Liver (tissue), 9 donors: ENCODE measurements around the gene TUBB4B. TPM values are rescaled to one million over a fixed set of nuclear protein-coding genes. Genes with fewer than 3 reads are reported as not detected.

Experiments used
- DNase-seq: peaks from one replicate; pipeline ENCODE4 v3.0.0-alpha.2; 2017; ENCODE audit warnings: low spot score
- H3K27ac ChIP-seq, 2 donors: one replicate each; pipeline ENCODE4 v1.7.0; 2013; ENCODE audit warnings: inconsistent platforms in 2 of 2, low read length in 2 of 2, control low read depth in 1 of 2, low read depth in 1 of 2, mild to moderate bottlenecking in 1 of 2
- H3K27me3 ChIP-seq, 4 donors: one replicate each; pipeline versions ENCODE4 v1.6.1 to v1.7.0; 2013; ENCODE audit warnings: low read length in 3 of 4, inconsistent platforms in 1 of 4, mild to moderate bottlenecking in 1 of 4, moderate library complexity in 1 of 4; ENCODE audit not compliant: control insufficient read depth in 4 of 4, insufficient read depth in 4 of 4
- H3K36me3 ChIP-seq, 4 donors: one replicate each; pipeline versions ENCODE4 v1.6.1 to v1.7.0; 2013; ENCODE audit warnings: low read length in 3 of 4, mild to moderate bottlenecking in 3 of 4, low read depth in 1 of 4, moderate library complexity in 1 of 4; ENCODE audit not compliant: control insufficient read depth in 4 of 4, insufficient read depth in 3 of 4
- H3K4me1 ChIP-seq, 4 donors: one replicate each; pipeline versions ENCODE4 v1.6.1 to v1.7.0; 2013; ENCODE audit warnings: low read length in 3 of 4, mild to moderate bottlenecking in 3 of 4, moderate library complexity in 1 of 4; ENCODE audit not compliant: control insufficient read depth in 4 of 4, insufficient read depth in 4 of 4
- H3K4me3 ChIP-seq, 3 donors: one replicate each; pipeline versions ENCODE4 v1.6.1 to v1.7.0; 2013; ENCODE audit warnings: low read length in 3 of 3, control low read depth in 1 of 3, low read depth in 1 of 3, mild to moderate bottlenecking in 1 of 3
- H3K9ac ChIP-seq, 2 donors: one replicate each; pipeline ENCODE4 v1.7.0; 2013; ENCODE audit warnings: low read length in 2 of 2, mild to moderate bottlenecking in 2 of 2, moderate library complexity in 2 of 2, control low read depth in 1 of 2, low read depth in 1 of 2
- H3K9me3 ChIP-seq, 4 donors: one replicate each; pipeline versions ENCODE4 v1.6.1 to v1.7.0; 2013; ENCODE audit warnings: low read length in 3 of 4; ENCODE audit not compliant: control insufficient read depth in 4 of 4
- EGR1 ChIP-seq, 2 donors: IDR thresholded peaks; 2 replicates each; pipeline ENCODE4 v1.6.1; 2016 to 2018; ENCODE audit warnings: antibody characterized with exemption in 2 of 2, low read depth in 2 of 2
- FOXA2 ChIP-seq: IDR thresholded peaks from 2 replicates; pipeline ENCODE4 v1.6.1; 2016; ENCODE audit warnings: antibody characterized with exemption
- HNF4A ChIP-seq, 2 donors: conservative IDR thresholded peaks; 2 replicates each; pipeline ENCODE4 v1.6.1; 2016; ENCODE audit warnings: antibody characterized with exemption in 2 of 2, mild to moderate bottlenecking in 2 of 2
- JUND ChIP-seq, 2 donors: IDR thresholded peaks; 2 replicates each; pipeline ENCODE4 v1.6.1; 2016; ENCODE audit warnings: antibody characterized with exemption in 2 of 2
- NR2F2 ChIP-seq: IDR thresholded peaks from 2 replicates; pipeline ENCODE4 v1.6.1; 2016; ENCODE audit warnings: antibody characterized with exemption
- RAD21 ChIP-seq, 2 donors: IDR thresholded peaks; 2 replicates each; pipeline ENCODE4 v1.6.1; 2016; ENCODE audit warnings: antibody characterized with exemption in 2 of 2, mild to moderate bottlenecking in 2 of 2
- REST ChIP-seq: IDR thresholded peaks from 2 replicates; pipeline ENCODE4 v1.6.1; 2016; ENCODE audit warnings: antibody characterized with exemption, mild to moderate bottlenecking
- TAF1 ChIP-seq: conservative IDR thresholded peaks from 2 replicates; pipeline ENCODE4 v1.6.1; 2016; ENCODE audit warnings: antibody characterized with exemption, mild to moderate bottlenecking
- YY1 ChIP-seq: IDR thresholded peaks from 2 replicates; pipeline ENCODE4 v1.6.1; 2016; ENCODE audit warnings: antibody characterized with exemption, mild to moderate bottlenecking
- ZBTB33 ChIP-seq: IDR thresholded peaks from 2 replicates; pipeline ENCODE4 v1.6.1; 2016; ENCODE audit warnings: antibody characterized with exemption
- WGBS: extraction: QIAGEN DNeasy Blood & Tissue Kit; methylation state at CpG from one replicate; pipeline ENCODE4 v1.1.7; 2013; 5-methylcytosine and 5-hydroxymethylcytosine counted together
- polyA plus RNA-seq, 2 donors: library from polyadenylated mRNA; stranded (reverse) in 1 of 2; unstranded in 1 of 2; fragments of 200-250 nt in 1 of 2; fragments of >200 nt in 1 of 2; fragmentation: Nextera tagmentation in 1 of 2; extraction: Ambion mirVana in 1 of 2; gene quantifications; one replicate each; pipeline versions ENCODE4 v1.2.1 to v1.2.3, GENCODE V29; 2013 to 2015
- total RNA-seq, 2 donors: library from RNA; depleted of rRNA; stranded (reverse); fragments of >200 nt; gene quantifications; one replicate each; pipeline ENCODE4 v1.2.3, GENCODE V29; 2014
- TF ChIP-seq, protein P1 (sequence below): IDR thresholded peaks from 2 replicates; pipeline ENCODE4 v1.6.1; 2016; ENCODE audit warnings: antibody characterized with exemption
- TF ChIP-seq, protein P2 (sequence below): IDR thresholded peaks from 2 replicates; pipeline ENCODE4 v1.6.1; 2016; ENCODE audit warnings: antibody characterized with exemption
- donor health status: healthy.
- donor health status: healthy.
- donor health status: healthy.
- donor health status: healthy.
- donor health status: healthy.

The TUBB4B gene
- total and polyA plus RNA-seq, 4 donors: 173 to 199 (median 185) TPM

- Histone ChIP-seq H3K27me3 (no peaks in the 10 kb centered on the region), H3K9me3 (no peaks in the 10 kb centered on the region), H3K9ac (no peak overlapping the region), H3K4me3 (no peak overlapping the region), H3K4me1 (peaks cover 12 to 59% (median 29%) of the 10 kb centered on the region in 4 donors), H3K36me3 (peaks cover 0 to 14% (median 4%) of the 10 kb centered on the region in 4 donors), H3K27ac (no peak overlapping the region)
- WGBS: 67% methylated on average over 3 of the region's 3 CpGs
- DNase-seq: no peak
- TF ChIP-seq REST (no peak), HNF4A (conservative IDR thresholded peaks at IDR 0.05) (no peak), NR2F2 (no peak), FOXA2 (no peak), EGR1 (IDR thresholded peaks at IDR 0.05; ENCODE audit: low read depth in 2 of 2) (no peak), RAD21 (IDR thresholded peaks at IDR 0.05) (no peak), JUND (IDR thresholded peaks at IDR 0.05) (no peak), YY1 (no peak), ZBTB33 (no peak)
- TF ChIP-seq, protein P1, sequence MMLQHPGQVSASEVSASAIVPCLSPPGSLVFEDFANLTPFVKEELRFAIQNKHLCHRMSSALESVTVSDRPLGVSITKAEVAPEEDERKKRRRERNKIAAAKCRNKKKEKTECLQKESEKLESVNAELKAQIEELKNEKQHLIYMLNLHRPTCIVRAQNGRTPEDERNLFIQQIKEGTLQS: no peak
- TF ChIP-seq, protein P2, sequence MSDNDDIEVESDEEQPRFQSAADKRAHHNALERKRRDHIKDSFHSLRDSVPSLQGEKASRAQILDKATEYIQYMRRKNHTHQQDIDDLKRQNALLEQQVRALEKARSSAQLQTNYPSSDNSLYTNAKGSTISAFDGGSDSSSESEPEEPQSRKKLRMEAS: no peak
Measured at GRCh38 chr9:137271696-137272076, 30.6 kb downstream of the TUBB4B start.

DNA sequence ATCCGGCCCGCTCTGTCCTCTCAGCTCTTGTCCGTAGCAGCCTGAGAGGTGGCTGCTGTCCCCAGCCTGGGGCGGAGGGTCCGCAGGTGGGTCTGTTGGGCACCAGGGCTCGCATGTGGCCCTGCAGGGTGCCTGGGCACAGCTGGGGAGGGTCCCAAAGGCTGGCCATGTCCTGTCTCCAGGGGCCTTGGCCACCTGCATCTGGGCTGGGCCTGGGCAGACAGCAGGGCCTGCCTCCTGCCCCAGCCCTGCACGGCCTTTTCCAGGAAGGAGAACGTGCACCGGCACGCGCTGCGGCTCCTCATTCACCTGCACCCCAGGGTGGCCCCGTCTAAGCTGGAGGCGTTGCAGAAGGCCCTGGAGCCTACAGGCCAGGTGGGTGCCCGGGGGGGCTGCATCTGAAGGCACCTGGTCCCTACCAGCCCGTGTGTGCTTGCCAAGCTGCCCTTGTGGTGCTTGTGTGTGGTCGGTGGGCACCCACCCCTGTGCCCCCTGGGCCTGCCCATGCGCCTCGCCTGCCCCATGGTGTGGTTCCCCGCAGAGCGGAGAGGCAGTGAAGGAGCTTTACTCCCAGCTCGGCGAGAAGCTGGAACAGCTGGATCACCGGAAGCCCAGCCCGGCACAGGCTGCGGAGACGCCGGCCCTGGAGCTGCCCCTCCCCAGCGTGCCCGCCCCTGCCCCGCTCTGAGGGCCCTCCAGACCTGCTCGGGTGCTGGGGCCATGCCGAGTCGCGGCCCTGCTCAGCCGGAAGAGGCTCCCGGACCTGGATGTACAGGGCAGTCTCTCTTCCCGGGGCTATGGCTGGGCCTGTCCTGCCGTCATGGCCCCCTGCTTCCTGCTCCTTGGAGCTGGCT is 31.4 kb downstream of the TUBB4B start:
- peaks cover 0 to 13% (median 3%) of the 10 kb centered on the region in 4 donors for H3K36me3 ChIP-seq
- H3K9me3 ChIP-seq: no peaks in the 10 kb centered on the region
- peak overlapping the region in 1 of 2 donors; percentile 22 for H3K27ac ChIP-seq
- no peak overlapping the region for H3K9ac ChIP-seq
- WGBS: 94% methylated on average over 39 of the region's 39 CpGs
- H3K27me3 ChIP-seq: no peaks in the 10 kb centered on the region
- H3K4me3 ChIP-seq: no peak overlapping the region
- TF ChIP-seq TAF1 (no peak), HNF4A (conservative IDR thresholded peaks at IDR 0.05) (no peak)
- H3K4me1 ChIP-seq: peaks cover 12 to 62% (median 31%) of the 10 kb centered on the region in 4 donors
- no peak for DNase-seq
